HG03565 (cell line): Measurements from ENCODE around the gene PTCRA.

Source experiments
- ATAC-seq: cut with Tn5 transposase; IDR thresholded peaks from one replicate; pipeline ENCODE4 v1.9.1; 2021; ENCODE audit warnings: mild to moderate bottlenecking, moderate library complexity; ENCODE audit not compliant: unreplicated experiment

The PTCRA gene

DNA sequence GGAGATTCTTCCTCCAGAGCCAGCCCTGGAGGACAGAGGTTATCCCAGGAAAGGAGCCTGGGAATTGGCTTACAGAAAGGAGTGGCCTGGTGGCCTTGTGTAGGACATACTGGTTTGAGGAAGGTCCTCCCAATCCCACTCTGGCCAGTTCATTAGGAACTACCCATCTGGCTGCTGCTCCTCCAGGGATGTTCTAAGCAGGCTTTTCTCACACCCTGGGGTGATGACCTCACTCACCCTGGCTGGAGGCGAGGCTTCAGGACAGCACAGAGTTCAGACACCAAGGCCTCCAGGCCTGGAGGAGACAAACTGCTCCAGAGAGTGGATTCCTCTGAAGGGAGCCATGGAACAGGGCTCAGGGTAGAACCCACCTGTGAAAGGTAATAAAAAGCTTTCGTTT, 53.6 kb downstream of the PTCRA start:
- ATAC-seq: no peak

GRCh38 chr6:42969934-42970333, 54.1 kb downstream of the PTCRA start:
- ATAC-seq: no peak

GRCh38 chr6:42970871-42971612, 55.2 kb downstream of the PTCRA start:
- no peak for ATAC-seq

- no peak for ATAC-seq
Measured at GRCh38 chr6:42971746-42972327, 56.0 kb downstream of the PTCRA start.

DNA sequence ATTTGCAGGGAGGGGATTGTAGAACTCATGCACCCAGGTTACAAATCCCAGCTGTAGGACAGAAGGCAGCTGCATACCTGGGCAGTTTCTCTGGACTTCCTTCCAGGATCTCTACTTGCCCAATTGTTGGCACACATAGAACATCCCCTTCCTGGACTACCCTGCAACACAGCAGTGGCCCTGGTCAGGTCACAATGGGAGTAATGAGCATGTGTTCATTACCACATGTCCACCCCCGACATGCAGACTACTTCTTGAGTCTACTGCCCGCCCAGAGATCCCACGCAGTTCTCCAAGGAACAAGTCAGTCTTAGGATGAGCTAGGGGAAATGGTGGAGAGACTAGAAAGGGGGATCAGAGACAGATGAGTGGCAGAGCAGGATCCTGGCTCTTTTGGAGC, 58.1 kb downstream of the PTCRA start:
- no peak for ATAC-seq

DNA sequence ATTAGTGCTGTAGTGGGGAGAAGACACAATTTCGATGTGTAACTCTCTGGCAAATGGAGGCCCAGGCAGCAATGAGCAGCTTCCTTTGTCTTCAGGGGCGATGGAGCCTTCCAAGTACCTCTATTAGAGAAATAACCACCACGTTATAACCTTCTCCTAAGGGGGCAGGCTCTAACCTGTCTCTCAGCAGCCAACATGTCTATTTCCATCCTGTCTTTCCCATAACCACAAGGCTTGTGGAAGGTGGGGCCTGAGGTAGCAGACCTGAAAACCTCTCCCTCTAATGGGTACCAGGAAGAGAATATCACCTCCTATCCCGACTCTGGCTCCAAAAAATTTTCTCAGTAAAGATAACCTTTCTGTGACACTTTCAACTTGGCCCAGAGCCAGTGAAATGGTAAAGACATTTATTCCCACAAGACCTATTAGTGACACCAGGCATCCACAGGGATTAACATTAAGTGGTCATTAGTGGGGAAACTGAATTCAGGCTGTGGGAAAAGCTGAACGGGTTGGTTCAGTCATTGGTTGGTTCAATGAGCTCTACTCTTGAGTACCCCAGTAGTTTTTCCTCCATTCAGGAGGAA, 59.2 kb downstream of the PTCRA start:
- no peak for ATAC-seq
